Heart right ventricle (tissue), 16 donors: ENCODE data around the gene CMIP. TPM values are rescaled to one million over a fixed set of nuclear protein-coding genes. Genes with fewer than 3 reads are reported as not detected.
"Not testable (repeated sequence)": the region's sequence is repeated elsewhere in the genome, so short reads cannot be mapped to it uniquely, and the experiment has no call there.

Experiments
- ATAC-seq, 8 donors: fragments of 200-7000 bp; cut with Tn5 transposase; one replicate each; pipeline ENCODE4 v1.9.1; 2020; ENCODE audit warnings: mild to moderate bottlenecking in 8 of 8, moderate library complexity in 8 of 8, moderate number of reproducible peaks in 1 of 8
- DNase-seq, 2 donors: peaks; one replicate each; pipeline ENCODE4 v3.0.0-alpha.2; 2020
- H3K27ac ChIP-seq, 10 donors: fragments of 200-600 bp; sonication (generic) in 2 of 10; one replicate each; pipeline versions ENCODE4 v1.5.0 to v1.8.0; 2020 to 2022; ENCODE audit warnings: mild to moderate bottlenecking in 3 of 10
- H3K27me3 ChIP-seq, 7 donors: fragments of 200-600 bp; one replicate each; pipeline ENCODE4 v1.8.0; 2021 to 2022; ENCODE audit warnings: mild to moderate bottlenecking in 2 of 7
- H3K36me3 ChIP-seq, 9 donors: fragments of 200-600 bp; sonication (generic) in 1 of 9; one replicate each; pipeline versions ENCODE4 v1.5.0 to v1.8.0; 2020 to 2022; ENCODE audit warnings: mild to moderate bottlenecking in 2 of 9
- H3K4me1 ChIP-seq, 9 donors: fragments of 200-600 bp; sonication (generic) in 1 of 9; one replicate each; pipeline versions ENCODE4 v1.5.0 to v1.8.0; 2020 to 2022; ENCODE audit warnings: mild to moderate bottlenecking in 4 of 9
- H3K4me3 ChIP-seq, 10 donors: fragments of 200-600 bp; sonication (generic) in 2 of 10; one replicate each; pipeline versions ENCODE4 v1.5.0 to v1.8.0; 2020 to 2022; ENCODE audit warnings: mild to moderate bottlenecking in 7 of 10, moderate library complexity in 2 of 10
- H3K9me3 ChIP-seq, 11 donors: fragments of 200-600 bp in 10 of 11; sonication (generic) in 2 of 11; one replicate each; pipeline versions ENCODE4 v1.5.0 to v1.8.0; 2013 to 2022; ENCODE audit warnings: mild to moderate bottlenecking in 2 of 11, control low read depth in 1 of 11, moderate library complexity in 1 of 11
- WGBS, 2 donors: extraction: QIAGEN DNeasy Blood & Tissue Kit; methylation state at CpG; one replicate each; pipeline ENCODE4 v1.1.7; 2013; ENCODE audit warnings: inconsistent platforms in 1 of 2; 5-methylcytosine and 5-hydroxymethylcytosine counted together
- intact Hi-C, 10 donors: fragments of 100-400 bp; cut with DNase I; formaldehyde crosslinking; loops; one replicate each; pipeline versions ENCODE4 v1.11.1 to v1.14.2; 2022
- polyA plus RNA-seq, 2 donors: library from polyadenylated mRNA; stranded (reverse); fragments of 200-250 nt; gene quantifications; one replicate each; pipeline ENCODE4 v1.2.3, GENCODE V29; 2013
- total RNA-seq, 10 donors: library from RNA; stranded (reverse); fragmentation: NEBNext Ultra II Directional in 3 of 10; extraction: Animal tissue kit (Norgen Biotek cat#: 25700) in 3 of 10; gene quantifications; one replicate each; pipeline versions ENCODE4 v1.2.1 to v1.2.4, GENCODE V29; 2021 to 2023
- TF ChIP-seq, protein P1 (sequence below), 9 donors: fragments of 200-600 bp; sonication (generic) in 2 of 9; IDR thresholded peaks; one replicate each; pipeline versions ENCODE4 v1.5.0 to v1.8.0; 2021 to 2022; ENCODE audit warnings: antibody characterized with exemption in 9 of 9, mild to moderate bottlenecking in 5 of 9, moderate library complexity in 1 of 9
- donor health status: Arrhythmogenic right ventricular cardiomyopathy.
- donor health status: ischemic (EF 13 %, LVEDD 7.1; RV severe dilation, severe dysfunction).
- donor health status: healthy with polysubstance abuse.
- donor health status: DM: no; HTN: yes; CAD: no.
- donor health status: DM: no; HTN: no; CAD: no.
- donor health status: ischemic (EF 25% LVEDD 6.9; RV normal size, moderate dysfunction).
- donor health status: ischemic (EF 25% LVEDD 5.7; RV mildly dilated, moderate dysfunction).
- donor health status: healthy.
- donor health status: DM: yes; HTN: yes; CAD: no.
- donor health status: Ischemic cardiomyopathy.
- donor health status: ischemic (EF 35%, LVEDD 5.7; RV mildly dilated, moderate dysfunction).
- donor health status: nonischemic (EF 11% LVEDD 7.7; RV severe dilation, severe dysfunction).
- donor health status: DM: yes; HTN: yes; CAD: no.
- donor health status: PGD.
- donor health status: ischemic (EF 29% LVEDD 5.4; RV normal size, mild dysfunction).
- donor health status: nonischemic (EF 23%, LVEDD 6.1; RV moderate dilation, normal function).

The CMIP gene
- total and polyA plus RNA-seq, 12 donors = 5.4 to 32.8 (median 13.0) TPM

DNA sequence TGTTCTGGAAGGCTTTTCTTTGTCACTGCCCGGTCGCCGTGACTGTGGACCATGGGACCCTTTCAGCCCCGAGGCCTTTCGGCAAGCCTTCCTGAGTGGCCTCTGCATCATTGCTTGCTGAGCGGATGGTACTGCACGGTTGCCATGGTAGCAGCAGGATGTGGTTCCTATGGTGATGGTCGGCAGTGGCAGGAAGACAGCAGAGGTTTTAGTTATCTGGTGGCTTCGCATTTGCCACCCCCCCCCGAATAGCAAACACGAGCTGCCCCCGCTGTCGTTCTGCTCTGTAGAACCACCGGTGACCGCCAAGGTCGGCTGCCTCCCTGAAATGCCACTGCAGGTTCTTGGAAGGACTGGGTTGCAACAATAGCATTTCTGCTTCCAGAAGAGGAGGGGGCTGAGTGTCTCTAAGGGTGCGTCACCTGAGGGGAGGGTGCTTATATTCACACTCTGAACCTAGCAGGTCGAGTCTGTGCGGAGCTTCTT, 76.6 kb downstream of the CMIP start:
- Histone ChIP-seq H3K9me3 (no peaks in the 10 kb centered on the region), H3K4me3 (no peak overlapping the region), H3K27me3 (no peaks in the 10 kb centered on the region), H3K36me3 (peaks cover 0 to 14% (median 0%) of the 10 kb centered on the region in 9 donors), H3K27ac (peak overlapping the region in 1 of 10 donors; percentile 68), H3K4me1 (peaks cover 0 to 66% (median 29%) of the 10 kb centered on the region in 9 donors)
- intact Hi-C loops = no loop called here
- DNase-seq = no peak
- peak in 1 of 8 donors; percentile 17 for ATAC-seq
- TF ChIP-seq, protein P1, sequence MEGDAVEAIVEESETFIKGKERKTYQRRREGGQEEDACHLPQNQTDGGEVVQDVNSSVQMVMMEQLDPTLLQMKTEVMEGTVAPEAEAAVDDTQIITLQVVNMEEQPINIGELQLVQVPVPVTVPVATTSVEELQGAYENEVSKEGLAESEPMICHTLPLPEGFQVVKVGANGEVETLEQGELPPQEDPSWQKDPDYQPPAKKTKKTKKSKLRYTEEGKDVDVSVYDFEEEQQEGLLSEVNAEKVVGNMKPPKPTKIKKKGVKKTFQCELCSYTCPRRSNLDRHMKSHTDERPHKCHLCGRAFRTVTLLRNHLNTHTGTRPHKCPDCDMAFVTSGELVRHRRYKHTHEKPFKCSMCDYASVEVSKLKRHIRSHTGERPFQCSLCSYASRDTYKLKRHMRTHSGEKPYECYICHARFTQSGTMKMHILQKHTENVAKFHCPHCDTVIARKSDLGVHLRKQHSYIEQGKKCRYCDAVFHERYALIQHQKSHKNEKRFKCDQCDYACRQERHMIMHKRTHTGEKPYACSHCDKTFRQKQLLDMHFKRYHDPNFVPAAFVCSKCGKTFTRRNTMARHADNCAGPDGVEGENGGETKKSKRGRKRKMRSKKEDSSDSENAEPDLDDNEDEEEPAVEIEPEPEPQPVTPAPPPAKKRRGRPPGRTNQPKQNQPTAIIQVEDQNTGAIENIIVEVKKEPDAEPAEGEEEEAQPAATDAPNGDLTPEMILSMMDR (IDR thresholded peaks at IDR 0.05) = no peak
- 80 to 85% methylated on average over 19 of the region's 19 CpGs for WGBS, 2 donors

DNA sequence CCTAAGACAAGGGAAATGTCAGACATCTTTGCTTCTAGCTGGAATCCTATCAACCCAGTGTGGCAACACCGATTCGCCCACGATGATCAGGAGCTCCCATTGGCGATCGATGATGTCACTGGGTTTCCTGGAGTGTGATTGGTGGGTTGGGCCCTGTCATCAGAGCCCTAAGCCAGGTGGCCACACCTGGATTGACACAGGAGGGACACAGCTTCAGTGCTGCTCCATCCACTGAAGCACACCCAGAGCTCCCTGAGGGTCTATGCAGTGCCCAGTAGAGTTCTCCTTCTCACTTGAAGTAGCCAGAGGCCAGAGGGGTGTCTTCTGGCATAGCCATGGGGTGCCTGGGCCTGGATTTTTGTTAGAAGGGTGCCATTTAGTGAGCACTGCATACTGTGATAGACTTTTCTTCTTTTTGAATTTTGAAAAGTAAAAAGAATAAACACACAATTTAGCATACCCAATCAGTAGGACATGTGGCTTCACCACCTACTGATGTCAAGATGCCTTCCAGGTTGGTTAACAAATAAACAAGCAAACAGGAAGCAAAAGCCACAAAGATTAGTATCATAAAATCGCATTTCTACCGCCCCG, 77.6 kb downstream of the CMIP start:
- no peaks in the 10 kb centered on the region for H3K9me3 ChIP-seq
- no peak for ATAC-seq
- no peak for DNase-seq
- peak overlapping the region in 1 of 10 donors; percentile 51 for H3K27ac ChIP-seq
- H3K36me3 ChIP-seq = peaks cover 0 to 12% (median 0%) of the 10 kb centered on the region in 9 donors
- H3K4me1 ChIP-seq = peaks cover 0 to 76% (median 36%) of the 10 kb centered on the region in 9 donors
- WGBS, 2 donors = 75 to 84% methylated on average over 8 of the region's 8 CpGs
- TF ChIP-seq, protein P1 (IDR thresholded peaks at IDR 0.05) = no peak
- no peak overlapping the region for H3K4me3 ChIP-seq
- intact Hi-C loops = no loop called here
- no peaks in the 10 kb centered on the region for H3K27me3 ChIP-seq

DNA sequence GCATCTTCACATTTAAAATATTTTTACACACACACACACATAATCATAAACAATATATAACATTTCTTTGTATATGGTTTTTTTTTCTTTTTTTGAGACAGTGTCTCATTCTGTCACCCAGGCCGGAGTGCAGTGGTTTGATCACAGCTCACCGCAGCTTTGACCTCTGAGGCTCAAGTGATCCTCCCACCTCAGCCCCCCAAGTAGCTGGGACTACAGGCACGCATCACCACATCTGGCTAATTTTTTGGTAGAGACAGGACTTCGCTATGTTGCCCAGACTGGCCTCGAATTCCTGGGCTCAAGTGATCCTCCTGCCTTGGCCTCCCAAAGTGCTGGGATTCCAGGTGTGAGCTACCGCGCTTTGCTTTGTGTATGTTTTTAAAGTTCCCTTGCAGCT, 78.2 kb downstream of the CMIP start:
- Histone ChIP-seq H3K36me3 (peaks cover 0 to 10% (median 0%) of the 10 kb centered on the region in 9 donors), H3K27ac (peak overlapping the region in 1 of 10 donors; percentile 53), H3K4me1 (peaks cover 0 to 81% (median 32%) of the 10 kb centered on the region in 9 donors)
- DNase-seq, H3K9me3 ChIP-seq, H3K27me3 ChIP-seq, ATAC-seq, intact Hi-C loops, H3K4me3 ChIP-seq: not testable (repeated sequence)
- WGBS, 2 donors = 96 to 99% methylated on average over 7 of the region's 7 CpGs

DNA sequence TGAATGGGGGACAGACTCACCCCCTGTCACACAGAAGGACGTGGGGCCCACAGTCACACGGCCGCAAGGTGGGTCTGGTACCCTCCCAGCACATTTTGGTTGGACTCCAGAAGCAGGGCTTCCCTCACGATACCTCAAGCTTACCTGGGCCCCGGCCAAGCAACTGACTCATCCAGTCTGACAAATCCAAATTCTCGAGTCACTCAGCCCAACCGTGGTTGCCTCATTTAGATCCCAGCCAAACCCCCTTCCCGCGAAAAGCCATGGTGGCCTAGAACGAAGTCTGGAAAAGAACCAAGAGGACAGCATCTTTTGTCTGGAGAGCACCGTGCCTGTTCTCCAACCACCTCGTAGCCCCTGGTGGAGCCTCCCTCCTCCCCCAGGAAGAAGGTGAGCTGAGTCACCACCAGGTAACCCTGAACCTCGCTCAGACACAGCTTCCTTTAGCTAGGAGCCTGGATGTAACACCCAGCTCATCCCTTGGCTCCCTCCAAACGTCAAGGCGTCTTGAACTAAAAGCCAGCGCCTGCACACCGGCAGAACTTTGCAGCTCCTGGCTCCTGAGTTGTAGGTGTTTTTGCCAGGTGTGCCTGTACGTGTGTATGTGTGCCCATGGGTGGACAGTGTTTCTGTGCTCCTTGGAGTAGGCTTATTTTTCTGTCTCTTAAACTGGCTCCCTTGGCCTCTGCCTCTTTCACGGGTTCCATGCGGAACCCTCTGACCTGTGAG, 78.9 kb downstream of the CMIP start:
- Histone ChIP-seq H3K27me3 (no peaks in the 10 kb centered on the region), H3K36me3 (peaks cover 0 to 10% (median 0%) of the 10 kb centered on the region in 9 donors), H3K4me1 (peaks cover 0 to 74% (median 25%) of the 10 kb centered on the region in 9 donors), H3K4me3 (no peak overlapping the region), H3K9me3 (no peaks in the 10 kb centered on the region), H3K27ac (peak overlapping the region in 1 of 10 donors; percentile 53)
- TF ChIP-seq, protein P1 (IDR thresholded peaks at IDR 0.05) = no peak
- 83 to 89% methylated on average over 20 of the region's 20 CpGs for WGBS, 2 donors
- DNase-seq (no peak), ATAC-seq (no peak)
- intact Hi-C loops = no loop called here
